ENCODE measurements around the gene UBE2C. TPM values are rescaled to one million over a fixed set of nuclear protein-coding genes. Genes with fewer than 3 reads are reported as not detected.
A peak's percentile ranks its signal among the peaks of the same experiment; 100 is the strongest.

Gene UBE2C
- total RNA-seq, 2 experiments from 2014 or later, result 189 to 202 TPM

GRCh38 chr20:45853484-45853883, 41.0 kb downstream of the UBE2C start:
- H3K4me1 Mint-ChIP-seq (ENCODE audit: low read depth), result peaks cover 34% of the 10 kb centered on the region
- peaks cover 11% of the 10 kb centered on the region for H3K36me3 Mint-ChIP-seq (ENCODE audit: low read depth)
- H3K27ac Mint-ChIP-seq, result no peak overlapping the region
- H3K4me3 Mint-ChIP-seq, result no peak overlapping the region
- H3K27me3 Mint-ChIP-seq (ENCODE audit: low read depth), result no peaks in the 10 kb centered on the region
- DNase-seq, result no peak
- no peaks in the 10 kb centered on the region for H3K9me3 Mint-ChIP-seq
- CTCF ChIA-PET, result no interaction called here
- intact Hi-C loops (cut with micrococcal nuclease), result no loop called here

- Mint-ChIP-seq H3K27ac (peak within 1 kb of the TSS; percentile 98), H3K4me3 (peak within 1 kb of the TSS; percentile 95), H3K36me3 (ENCODE audit: low read depth) (peaks cover 2% of the 10 kb centered on the region), H3K4me1 (ENCODE audit: low read depth) (peaks cover 44% of the 10 kb centered on the region), H3K27me3 (ENCODE audit: low read depth) (no peaks in the 10 kb centered on the region), H3K9me3 (no peaks in the 10 kb centered on the region)
- DNase-seq, result peak; percentile 98
- intact Hi-C loops (cut with micrococcal nuclease), result loop anchor here (1.0 to 5.0 kb wide), 8 partner anchors 23 to 115 kb away; partner anchors contain the start of genes CTSA, DNTTIP1, NEURL2 and UBE2C
- CTCF ChIA-PET, result interaction anchor here (0.6 to 1.5 kb wide), 4 partner anchors 8 to 265 kb away, joined by 3 to 5 read pairs (median 4); no protein-coding TSS in a partner anchor
Observed at GRCh38 chr20:45857114-45857881, 44.9 kb downstream of the UBE2C start, which contains the start of the genes ACOT8 and ZSWIM3. ACOT8 (minus strand) TSS chr20:45857392; CDS start chr20:45857315, 77 bp downstream. ZSWIM3 (plus strand) TSS chr20:45857614; CDS start chr20:45857826, 212 bp downstream.

GRCh38 chr20:45857882-45858216, 45.4 kb downstream of the UBE2C start:
- Mint-ChIP-seq H3K4me3 (peak overlapping the region; percentile 95), H3K4me1 (ENCODE audit: low read depth) (peaks cover 44% of the 10 kb centered on the region), H3K27me3 (ENCODE audit: low read depth) (no peaks in the 10 kb centered on the region), H3K36me3 (ENCODE audit: low read depth) (no peaks in the 10 kb centered on the region), H3K27ac (peak overlapping the region; percentile 98), H3K9me3 (no peaks in the 10 kb centered on the region)
- CTCF ChIA-PET, result interaction anchor here (0.6 to 1.5 kb wide), 2 partner anchors 8 to 112 kb away, joined by 3 to 4 read pairs; no protein-coding TSS in a partner anchor
- DNase-seq, result peak; percentile 62
- intact Hi-C loops (cut with micrococcal nuclease), result loop anchor here (1.0 to 5.0 kb wide), 8 partner anchors 23 to 114 kb away; partner anchors contain the start of genes CTSA, DNTTIP1, NEURL2 and UBE2C

- CTCF ChIA-PET, result interaction anchor here (0.6 kb wide), 1 partner anchor 117 kb away, joined by 5 read pairs; no protein-coding TSS in a partner anchor
- Mint-ChIP-seq H3K9me3 (no peaks in the 10 kb centered on the region), H3K27ac (no peak overlapping the region), H3K4me3 (no peak overlapping the region), H3K36me3 (ENCODE audit: low read depth) (no peaks in the 10 kb centered on the region), H3K4me1 (ENCODE audit: low read depth) (peaks cover 34% of the 10 kb centered on the region), H3K27me3 (ENCODE audit: low read depth) (no peaks in the 10 kb centered on the region)
- intact Hi-C loops (cut with micrococcal nuclease), result loop anchor here (5.0 kb wide), 1 partner anchor 68 kb away; the partner anchor contains the start of genes DNTTIP1 and WFDC3
- no peak for DNase-seq
Observed at GRCh38 chr20:45859916-45860315, 47.5 kb downstream of the UBE2C start.

- no peaks in the 10 kb centered on the region for H3K9me3 Mint-ChIP-seq
- H3K27me3 Mint-ChIP-seq (ENCODE audit: low read depth), result no peaks in the 10 kb centered on the region
- DNase-seq, result no peak
- peaks cover 27% of the 10 kb centered on the region for H3K4me1 Mint-ChIP-seq (ENCODE audit: low read depth)
- intact Hi-C loops (cut with micrococcal nuclease), result no loop called here
- CTCF ChIA-PET, result interaction anchor here (0.6 to 0.8 kb wide), 2 partner anchors 23 to 118 kb away, joined by 3 to 5 read pairs; no protein-coding TSS in a partner anchor
- no peaks in the 10 kb centered on the region for H3K36me3 Mint-ChIP-seq (ENCODE audit: low read depth)
- no peak overlapping the region for H3K4me3 Mint-ChIP-seq
- no peak overlapping the region for H3K27ac Mint-ChIP-seq
Observed at GRCh38 chr20:45860560-45861220, 48.2 kb downstream of the UBE2C start.

- no peaks in the 10 kb centered on the region for H3K9me3 Mint-ChIP-seq
- peaks cover 20% of the 10 kb centered on the region for H3K4me1 Mint-ChIP-seq (ENCODE audit: low read depth)
- DNase-seq, result no peak
- CTCF ChIA-PET, result interaction anchor here (0.8 kb wide), 2 partner anchors 24 to 1753 kb away, joined by 3 to 6 read pairs; no protein-coding TSS in a partner anchor
- intact Hi-C loops (cut with micrococcal nuclease), result no loop called here
- no peak overlapping the region for H3K4me3 Mint-ChIP-seq
- H3K27ac Mint-ChIP-seq, result no peak overlapping the region
- no peaks in the 10 kb centered on the region for H3K27me3 Mint-ChIP-seq (ENCODE audit: low read depth)
- no peaks in the 10 kb centered on the region for H3K36me3 Mint-ChIP-seq (ENCODE audit: low read depth)
Observed at GRCh38 chr20:45861221-45862075, 49.0 kb downstream of the UBE2C start.

- no peaks in the 10 kb centered on the region for H3K27me3 Mint-ChIP-seq (ENCODE audit: low read depth)
- no peaks in the 10 kb centered on the region for H3K36me3 Mint-ChIP-seq (ENCODE audit: low read depth)
- H3K27ac Mint-ChIP-seq, result no peak overlapping the region
- CTCF ChIA-PET, result no interaction called here
- intact Hi-C loops (cut with micrococcal nuclease), result no loop called here
- DNase-seq, result no peak
- no peak overlapping the region for H3K4me3 Mint-ChIP-seq
- peaks cover 7% of the 10 kb centered on the region for H3K4me1 Mint-ChIP-seq (ENCODE audit: low read depth)
- H3K9me3 Mint-ChIP-seq, result no peaks in the 10 kb centered on the region
Observed at GRCh38 chr20:45863543-45864470, 51.4 kb downstream of the UBE2C start.

- no peaks in the 10 kb centered on the region for H3K36me3 Mint-ChIP-seq (ENCODE audit: low read depth)
- H3K4me1 Mint-ChIP-seq (ENCODE audit: low read depth), result no peaks in the 10 kb centered on the region
- CTCF ChIA-PET, result interaction anchor here (0.7 to 1.2 kb wide), 2 partner anchors 12 to 42 kb away, joined by 3 to 4 read pairs; no protein-coding TSS in a partner anchor
- H3K4me3 Mint-ChIP-seq, result no peak overlapping the region
- no peak for DNase-seq
- H3K27ac Mint-ChIP-seq, result no peak overlapping the region
- intact Hi-C loops (cut with micrococcal nuclease), result no loop called here
- no peaks in the 10 kb centered on the region for H3K9me3 Mint-ChIP-seq
- H3K27me3 Mint-ChIP-seq (ENCODE audit: low read depth), result no peaks in the 10 kb centered on the region
Observed at GRCh38 chr20:45866454-45866853, 54.0 kb downstream of the UBE2C start.

Other genes starting within 250 kb of the UBE2C start
- gene WFDC8, start 233.4 kb upstream of the UBE2C start, total RNA-seq, result not detected
- gene WFDC10A, start 182.9 kb upstream of the UBE2C start, total RNA-seq, result not detected
- gene WFDC9, start 181.4 kb upstream of the UBE2C start, total RNA-seq, result not detected
- gene WFDC11, start 142.4 kb upstream of the UBE2C start, total RNA-seq, result not detected
- gene WFDC13, start 110.6 kb upstream of the UBE2C start, total RNA-seq, result not detected
- not detected for gene WFDC10B, start 107.6 kb upstream of the UBE2C start, total RNA-seq
- not detected for gene SPINT4, start 90.3 kb upstream of the UBE2C start, total RNA-seq
- gene WFDC3, start 20.8 kb upstream of the UBE2C start, total RNA-seq, result not detected
- 10 to 100 TPM; 22.4 TPM for gene DNTTIP1, start 20.7 kb upstream of the UBE2C start, total RNA-seq
- gene TNNC2, start 14.7 kb downstream of the UBE2C start, total RNA-seq, result not detected
- 1 to 10 TPM in 1 of 2 experiments, under 1 TPM in 1; 0.72 to 1.2 TPM for gene SNX21, start 21.2 kb downstream of the UBE2C start, total RNA-seq
- 10 to 100 TPM; 21.4 to 23.3 TPM for gene ACOT8, start 44.7 kb downstream of the UBE2C start, total RNA-seq
- 1 to 10 TPM; 3.3 to 3.7 TPM for gene ZSWIM3, start 45.0 kb downstream of the UBE2C start, total RNA-seq
- 1 to 10 TPM; 8.2 to 8.4 TPM for gene ZSWIM1, start 68.6 kb downstream of the UBE2C start, total RNA-seq
- gene SPATA25, start 75.0 kb downstream of the UBE2C start, total RNA-seq, result under 1 TPM; 0.38 to 0.52 TPM
- 1 to 10 TPM in 1 of 2 experiments, under 1 TPM in 1; 0.99 to 1.4 TPM for gene NEURL2, start 78.6 kb downstream of the UBE2C start, total RNA-seq
- 10 to 100 TPM; 28.7 to 31.5 TPM for gene CTSA, start 78.7 kb downstream of the UBE2C start, total RNA-seq
- 1 to 10 TPM; 4.3 to 4.8 TPM for gene PLTP, start 99.5 kb downstream of the UBE2C start, total RNA-seq
- gene PCIF1, start 122.0 kb downstream of the UBE2C start, total RNA-seq, result 10 to 100 TPM; 39.2 to 39.5 TPM
- gene ZNF335, start 159.6 kb downstream of the UBE2C start, total RNA-seq, result 10 to 100 TPM; 26.8 to 28.0 TPM
- not detected for gene MMP9, start 196.3 kb downstream of the UBE2C start, total RNA-seq
- gene SLC12A5, start 216.6 kb downstream of the UBE2C start, total RNA-seq, result not detected

Data from activated naive CD4-positive, alpha-beta T cell treated with anti-CD3 and anti-CD28 coated beads for 36 hours (primary cell).